Measurements from ENCODE around the gene ZNF521.

ZNF521 gene

GRCh38 chr18:25223211-25223610, 128.8 kb downstream of the ZNF521 start:
- no peak for DNase-seq

- no peak for DNase-seq
Measured at GRCh38 chr18:25222648-25223047, 129.3 kb downstream of the ZNF521 start.

DNA sequence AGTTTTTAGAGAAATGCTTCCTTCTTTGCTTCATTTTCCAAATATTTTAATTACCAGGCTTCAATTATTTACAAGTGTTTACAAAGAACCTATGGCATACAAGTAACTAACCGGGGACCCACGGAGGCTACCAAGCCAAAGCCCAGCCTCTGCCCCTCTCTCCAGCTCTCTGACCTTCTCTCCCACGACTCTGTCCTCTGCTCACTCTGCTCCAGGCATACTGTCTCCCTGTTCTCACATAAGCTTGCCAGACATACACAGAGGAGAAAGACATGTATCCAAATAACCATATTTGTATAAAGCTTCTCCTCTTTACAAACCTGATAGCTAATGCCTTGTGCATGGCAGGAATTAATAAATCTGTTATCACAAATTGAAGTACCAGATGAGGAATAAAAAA, 141.3 kb downstream of the ZNF521 start:
- DNase-seq, result no peak

- no peak for DNase-seq
Measured at GRCh38 chr18:25192065-25192464, 159.9 kb downstream of the ZNF521 start.

DNA sequence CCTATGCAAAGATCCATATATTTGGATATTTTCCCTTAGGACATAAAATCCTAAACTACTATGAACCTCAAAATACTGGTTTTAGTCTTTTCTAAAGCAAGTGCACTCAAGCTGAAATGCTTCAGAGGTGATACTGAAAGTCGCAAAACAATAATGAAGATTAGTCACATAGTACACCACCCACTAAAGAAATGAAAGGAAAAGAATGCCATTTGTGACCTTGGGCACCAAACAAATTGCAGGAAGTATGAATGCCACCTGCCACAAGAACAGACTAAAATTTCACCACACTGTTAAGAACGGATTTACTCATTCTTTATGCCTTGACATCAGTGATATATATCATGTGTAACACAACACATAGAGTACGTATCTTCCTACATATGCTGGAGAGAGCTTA, 161.5 kb downstream of the ZNF521 start:
- DNase-seq, result no peak

- no peak for DNase-seq
Measured at GRCh38 chr18:25189391-25190185, 162.4 kb downstream of the ZNF521 start.

DNA sequence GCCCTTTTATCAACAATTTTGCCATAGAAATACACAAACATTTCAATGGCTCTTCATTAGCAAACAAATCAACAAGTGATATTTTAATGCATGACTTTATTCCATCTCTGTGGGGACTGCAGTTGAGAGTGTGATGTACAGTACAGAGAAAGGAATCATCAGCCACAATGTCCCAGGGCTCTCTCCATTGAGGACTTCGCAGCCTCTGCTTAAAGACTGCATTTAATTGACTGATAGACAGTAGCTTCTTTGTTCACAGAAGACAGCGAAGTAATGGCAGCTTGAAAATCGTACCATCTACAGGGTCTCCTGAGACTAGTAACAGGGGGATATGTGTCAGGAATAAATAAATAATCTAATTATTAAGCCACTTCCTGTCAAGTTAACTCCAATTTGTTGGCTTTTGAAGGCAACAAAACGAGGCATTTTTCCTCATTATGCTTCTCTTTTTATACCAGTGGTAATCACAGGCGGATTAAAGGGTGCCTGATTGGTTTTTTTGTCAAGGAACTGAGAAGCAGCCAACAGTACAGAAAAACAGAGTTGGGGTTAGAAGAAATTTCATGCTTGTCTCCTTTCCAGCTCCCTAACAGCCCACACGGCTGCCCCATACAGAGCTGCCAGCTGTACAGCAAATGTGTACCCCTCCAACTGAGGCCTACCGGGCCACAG, 164.3 kb downstream of the ZNF521 start:
- DNase-seq, result no peak

DNA sequence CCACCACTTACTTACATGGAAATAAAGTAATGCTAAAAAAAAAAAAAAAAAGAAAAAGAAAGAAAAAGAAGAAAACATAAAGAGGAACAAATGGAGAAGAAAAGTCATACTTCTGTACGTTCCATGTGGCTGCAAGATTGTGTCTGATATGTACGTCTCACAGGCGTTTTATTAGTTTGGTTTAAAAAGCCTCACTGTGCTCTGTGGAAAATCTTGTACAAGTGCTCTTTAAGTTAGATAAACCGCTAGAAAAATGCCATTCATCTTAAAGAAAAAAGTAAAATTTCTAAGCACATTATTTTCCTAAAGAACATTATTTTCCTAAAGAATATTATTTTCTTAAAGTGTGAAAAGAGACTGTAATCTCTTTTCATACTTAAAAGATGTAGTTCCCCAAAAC, 165.1 kb downstream of the ZNF521 start:
- no peak for DNase-seq

DNA sequence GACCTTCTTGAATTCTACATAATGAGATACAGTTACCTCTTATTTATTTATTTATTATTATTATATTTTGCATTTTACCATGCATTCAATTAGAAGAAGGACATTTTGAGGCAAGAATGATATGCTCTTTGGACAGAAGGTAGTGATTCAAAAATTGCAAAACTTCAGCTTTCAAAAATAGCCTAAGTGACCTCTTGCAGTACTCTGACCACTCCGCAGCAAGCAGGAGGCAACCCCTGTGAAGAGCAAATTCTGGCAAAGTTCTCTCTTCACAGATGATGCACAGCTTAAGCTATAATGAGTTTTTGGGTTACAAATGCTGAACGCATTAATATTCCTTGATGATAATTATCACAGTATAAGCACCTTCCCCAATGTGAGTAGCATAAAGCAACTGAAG, 170.0 kb downstream of the ZNF521 start:
- DNase-seq, result no peak

DNA sequence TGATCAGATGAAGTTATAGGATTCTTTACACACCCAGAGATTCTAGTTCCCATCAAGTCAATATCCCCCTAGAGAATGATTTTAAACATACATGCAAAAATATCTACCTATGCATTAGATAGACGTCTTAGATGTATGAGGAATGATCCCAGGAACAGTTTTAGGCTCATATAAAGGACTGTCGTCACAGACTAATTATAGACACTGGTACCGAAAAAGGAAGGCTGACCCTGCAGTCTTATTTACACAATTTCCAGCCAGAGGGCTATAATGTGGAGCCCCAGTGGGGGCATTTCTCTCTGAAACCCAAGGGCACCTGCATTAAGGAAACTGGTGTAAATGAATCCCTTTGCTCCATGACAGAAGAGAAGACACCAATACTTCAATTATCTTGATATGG, 170.4 kb downstream of the ZNF521 start:
- no peak for DNase-seq

GRCh38 chr18:25180973-25181548, 170.9 kb downstream of the ZNF521 start:
- DNase-seq, result no peak

- DNase-seq, result no peak
Measured at GRCh38 chr18:25177631-25178030, 174.3 kb downstream of the ZNF521 start.

DNA sequence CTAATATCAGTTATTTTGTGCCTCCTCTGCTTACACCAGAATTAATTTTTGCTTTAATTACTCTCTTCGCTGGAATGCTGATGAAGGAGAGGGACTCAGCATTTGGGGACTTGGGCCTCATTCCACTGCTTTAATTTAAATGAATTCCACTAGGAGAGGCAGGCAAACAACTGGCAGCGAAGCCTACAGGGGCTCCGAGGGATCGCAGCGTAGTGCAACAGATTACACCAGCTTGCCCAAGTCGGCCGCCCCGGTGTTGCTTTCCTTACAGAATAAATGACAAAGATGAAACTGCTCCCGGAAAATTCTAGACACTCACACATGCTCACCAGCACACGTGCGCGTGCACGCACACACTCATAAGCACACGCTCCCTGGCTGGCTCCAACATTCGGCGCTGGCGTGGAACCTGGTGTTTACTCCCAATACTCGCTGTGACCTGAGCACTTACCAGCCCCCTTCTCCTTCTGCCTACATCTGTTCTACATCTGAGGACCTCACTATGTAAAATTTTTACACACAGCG, 175.4 kb downstream of the ZNF521 start:
- no peak for DNase-seq

GRCh38 chr18:25175558-25176517, 176.1 kb downstream of the ZNF521 start:
- DNase-seq, result no peak

GRCh38 chr18:25174324-25174723, 177.6 kb downstream of the ZNF521 start:
- DNase-seq, result no peak

DNA sequence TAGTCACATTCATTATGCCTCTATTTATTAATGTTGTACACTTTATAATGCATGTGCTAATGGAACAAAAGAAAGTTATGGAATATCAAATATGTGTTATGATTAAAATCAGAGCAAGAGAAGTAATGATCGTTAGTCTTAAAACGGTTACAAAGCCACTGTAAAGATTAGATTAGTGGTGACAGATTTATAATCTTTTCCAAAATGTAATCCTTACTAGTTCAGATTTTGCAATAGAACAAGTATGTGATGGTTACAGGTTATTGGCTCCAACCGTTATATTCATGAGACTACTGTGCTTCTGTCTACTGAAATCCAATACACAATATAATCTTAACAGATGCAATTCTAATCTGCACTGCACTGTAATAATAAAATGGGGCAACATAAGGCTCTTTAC, 180.6 kb downstream of the ZNF521 start:
- DNase-seq, result no peak

GRCh38 chr18:25170402-25170801, 181.6 kb downstream of the ZNF521 start:
- no peak for DNase-seq

DNA sequence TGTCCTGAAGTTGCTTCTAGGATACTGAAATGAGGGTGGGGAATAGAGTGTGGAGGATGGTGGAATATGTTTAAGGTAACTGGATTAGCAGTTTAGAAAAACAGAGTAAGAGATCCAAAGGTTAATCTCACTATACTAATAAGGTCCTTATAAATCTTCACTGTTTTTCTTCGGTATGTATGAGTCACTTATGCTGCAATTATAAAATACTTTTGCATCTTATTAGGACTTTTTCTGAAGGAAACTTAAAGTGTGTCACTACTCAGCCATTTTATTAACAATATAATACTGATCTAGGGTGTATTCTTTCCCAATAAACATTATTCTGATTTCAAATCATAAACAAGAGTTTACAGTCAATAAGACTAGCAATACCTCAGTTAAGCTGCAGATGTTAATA, 182.3 kb downstream of the ZNF521 start:
- no peak for DNase-seq

DNA sequence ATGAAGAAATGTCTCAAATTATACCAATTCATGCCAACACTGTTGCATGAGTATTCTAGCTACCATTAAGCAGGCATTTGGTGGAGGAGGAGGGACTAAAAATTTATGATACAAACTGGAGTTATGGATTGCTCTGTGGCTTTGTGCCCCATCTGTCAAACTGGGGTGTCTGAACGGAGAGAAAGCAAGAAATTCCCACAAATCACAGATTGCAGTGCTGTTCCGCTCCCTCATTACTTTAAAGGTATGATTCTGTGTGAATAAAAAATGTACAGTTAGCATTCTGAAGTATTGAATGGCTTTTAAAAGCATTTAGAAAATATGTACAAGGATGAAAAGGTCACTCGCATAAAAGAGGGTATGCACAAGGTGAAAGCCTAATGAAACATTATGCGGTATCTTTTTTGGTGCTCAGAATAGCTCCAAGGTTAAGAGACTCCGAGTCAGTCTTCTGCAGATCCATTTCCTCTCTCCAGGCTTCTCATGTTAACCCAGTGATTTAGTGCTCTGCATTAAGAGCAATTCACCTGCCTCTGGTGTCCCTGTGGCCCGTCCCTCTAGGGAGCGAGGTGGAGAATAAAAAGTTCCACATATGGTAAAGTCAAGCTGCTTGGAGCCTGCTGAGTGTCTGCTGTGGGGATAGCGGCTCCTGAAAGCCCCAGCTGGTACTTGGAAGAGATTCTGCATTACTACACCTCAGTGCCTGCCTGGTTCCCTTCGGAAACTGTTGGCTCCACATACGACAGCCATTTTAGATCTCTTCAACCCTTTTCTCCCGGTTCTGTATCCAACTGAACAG, 184.2 kb downstream of the ZNF521 start:
- DNase-seq, result no peak

DNA sequence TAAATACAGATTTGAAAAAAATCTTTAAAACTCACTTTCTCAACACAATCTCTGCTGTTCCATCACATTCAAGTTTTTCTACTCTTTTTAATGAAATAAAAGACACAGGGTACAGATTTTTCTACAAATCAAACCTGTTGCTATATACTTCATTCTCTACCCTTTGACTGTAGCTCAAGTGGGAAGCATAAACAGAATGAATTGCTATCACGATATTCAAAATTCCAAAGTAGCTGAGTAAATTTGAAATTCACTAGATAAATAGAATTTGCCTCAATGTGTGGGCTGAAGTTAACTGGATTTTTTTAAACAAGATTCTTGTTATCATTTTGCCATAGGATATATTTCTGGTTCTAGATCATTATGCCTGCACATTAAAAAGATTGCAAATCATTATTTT, 185.9 kb downstream of the ZNF521 start:
- DNase-seq, result no peak

- DNase-seq, result no peak
Measured at GRCh38 chr18:25164848-25165811, 186.8 kb downstream of the ZNF521 start.
